ENCODE measurements around the gene UEVLD. TPM values are rescaled to one million over a fixed set of nuclear protein-coding genes. Genes with fewer than 3 reads are reported as not detected.

Gene UEVLD
- total and polyA plus RNA-seq, 4 donors: 5.7 to 15.5 (median 6.7) TPM

GRCh38 chr11:18617688-18618341 lies 29.3 kb upstream of the UEVLD start (continued):
- TF ChIP-seq MAX (IDR thresholded peaks at IDR 0.05): no peak

GRCh38 chr11:18615628-18616392 lies 27.3 kb upstream of the UEVLD start:
- Histone ChIP-seq H3K4me3 (ENCODE audit: low read depth in 1 of 3, low read length in 3 of 3) (no peak overlapping the region), H3K4me1 (ENCODE audit: control insufficient read depth in 4 of 4, insufficient read depth in 4 of 4, low read length in 3 of 4) (peaks cover 4 to 9% (median 6%) of the 10 kb centered on the region in 4 donors), H3K27ac (ENCODE audit: low read depth in 1 of 2, low read length in 2 of 2) (no peak overlapping the region), H3K36me3 (ENCODE audit: control insufficient read depth in 4 of 4, insufficient read depth in 3 of 4, low read depth in 1 of 4, low read length in 3 of 4) (peaks cover 11 to 43% (median 21%) of the 10 kb centered on the region in 4 donors), H3K9me3 (ENCODE audit: control insufficient read depth in 4 of 4, low read length in 3 of 4) (no peaks in the 10 kb centered on the region), H3K9ac (ENCODE audit: low read depth in 1 of 2, low read length in 2 of 2) (no peak overlapping the region), H3K27me3 (ENCODE audit: control insufficient read depth in 4 of 4, insufficient read depth in 4 of 4, low read length in 3 of 4) (no peaks in the 10 kb centered on the region)
- DNase-seq (ENCODE audit: low spot score): no peak
- 92% methylated on average over 11 of the region's 11 CpGs for WGBS
- no peak for TF ChIP-seq CTCF (IDR thresholded peaks at IDR 0.05; ENCODE audit: low read depth, low read length, missing input control)
- TF ChIP-seq FOXA2 (IDR thresholded peaks at IDR 0.05): no peak
- TF ChIP-seq HNF4G (IDR thresholded peaks at IDR 0.05): no peak
- TF ChIP-seq YY1 (IDR thresholded peaks at IDR 0.05): no peak
- no peak for TF ChIP-seq FOXA1 (IDR thresholded peaks at IDR 0.05)
- TF ChIP-seq RAD21 (IDR thresholded peaks at IDR 0.05): no peak
- no peak for TF ChIP-seq JUND (IDR thresholded peaks at IDR 0.05)
- no peak for TF ChIP-seq ATF3 (IDR thresholded peaks at IDR 0.05)
- no peak for TF ChIP-seq MAX (IDR thresholded peaks at IDR 0.05)
- no peak for TF ChIP-seq HNF4A (conservative IDR thresholded peaks at IDR 0.05)
- TF ChIP-seq GABPA (IDR thresholded peaks at IDR 0.05 in 1 of 2, conservative IDR thresholded peaks at IDR 0.05 in 1 of 2): no peak
- TF ChIP-seq ZBTB33 (IDR thresholded peaks at IDR 0.05): no peak
- no peak for TF ChIP-seq RXRA (IDR thresholded peaks at IDR 0.05)
- TF ChIP-seq NR2F2 (IDR thresholded peaks at IDR 0.05): no peak
- TF ChIP-seq EGR1 (IDR thresholded peaks at IDR 0.05; ENCODE audit: low read depth in 2 of 2): no peak
- no peak for TF ChIP-seq SP1 (IDR thresholded peaks at IDR 0.05)
- no peak for TF ChIP-seq TAF1 (conservative IDR thresholded peaks at IDR 0.05)
